Kidney epithelial cell (primary cell): ENCODE results near the gene TACR2. TPM values are rescaled to one million over a fixed set of nuclear protein-coding genes. Genes with fewer than 3 reads are reported as not detected.
A peak's percentile ranks its signal among the peaks of the same experiment; 100 is the strongest.

Experiments
- DNase-seq: peaks from one replicate; pipeline ENCODE4 v3.0.0-alpha.2; 2010; ENCODE audit warnings: low read depth
- H3K27me3 ChIP-seq: 2 replicates; pipeline ENCODE4 v1.6.0; 2011; ENCODE audit warnings: low read length; ENCODE audit not compliant: control insufficient read depth, insufficient read depth
- H3K36me3 ChIP-seq: 2 replicates; pipeline ENCODE4 v1.5.1; 2011; ENCODE audit warnings: low read length; ENCODE audit not compliant: control insufficient read depth, insufficient read depth
- H3K4me3 ChIP-seq: 2 replicates; pipeline ENCODE4 v1.5.1; 2011; ENCODE audit warnings: low read depth, mild to moderate bottlenecking, control low read depth, low read length
- total RNA-seq: library from RNA; depleted of rRNA; stranded (reverse); fragments of >200 nt; gene quantifications from 2 replicates; pipeline ENCODE4 v1.2.3, GENCODE V29; 2015
- TF ChIP-seq, protein P1 (sequence below): IDR thresholded peaks from 2 replicates; pipeline ENCODE4 v1.5.1; 2011; ENCODE audit warnings: mild to moderate bottlenecking, moderate library complexity, low read length, control low read depth, inconsistent platforms; ENCODE audit not compliant: insufficient read depth, poor library complexity, severe bottlenecking

TACR2 gene
- total RNA-seq, 1 donor from 2014 or later = not detected

DNA sequence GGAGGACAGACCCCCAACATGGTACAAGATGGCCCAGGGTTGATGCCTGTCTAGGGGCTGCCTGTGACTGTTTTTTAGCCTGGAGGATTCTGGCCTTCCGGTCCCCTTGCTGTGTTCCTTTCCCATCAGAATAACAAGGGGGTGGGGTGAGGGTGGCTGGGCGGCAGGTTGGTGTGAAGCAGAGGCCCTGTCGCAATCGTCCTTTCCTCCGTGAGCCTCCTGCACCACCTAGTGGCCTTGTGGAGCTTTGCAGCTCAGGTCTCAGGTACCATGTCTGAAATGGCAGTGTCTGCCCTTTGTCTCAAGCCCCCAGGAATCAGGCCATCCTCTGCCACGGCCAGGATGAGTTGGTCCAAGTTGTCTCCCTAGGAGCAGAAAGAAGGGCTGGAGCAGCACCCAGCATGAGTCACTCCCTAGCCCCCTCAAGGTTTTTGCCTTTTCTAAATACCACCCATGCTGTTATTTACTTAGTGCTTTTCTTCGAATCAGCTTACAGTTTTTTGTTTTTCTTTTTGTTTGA is 24.2 kb downstream of the TACR2 start:
- H3K27me3 ChIP-seq = no peaks in the 10 kb centered on the region
- H3K36me3 ChIP-seq = no peaks in the 10 kb centered on the region
- DNase-seq = peak; percentile 10
- TF ChIP-seq, protein P1, sequence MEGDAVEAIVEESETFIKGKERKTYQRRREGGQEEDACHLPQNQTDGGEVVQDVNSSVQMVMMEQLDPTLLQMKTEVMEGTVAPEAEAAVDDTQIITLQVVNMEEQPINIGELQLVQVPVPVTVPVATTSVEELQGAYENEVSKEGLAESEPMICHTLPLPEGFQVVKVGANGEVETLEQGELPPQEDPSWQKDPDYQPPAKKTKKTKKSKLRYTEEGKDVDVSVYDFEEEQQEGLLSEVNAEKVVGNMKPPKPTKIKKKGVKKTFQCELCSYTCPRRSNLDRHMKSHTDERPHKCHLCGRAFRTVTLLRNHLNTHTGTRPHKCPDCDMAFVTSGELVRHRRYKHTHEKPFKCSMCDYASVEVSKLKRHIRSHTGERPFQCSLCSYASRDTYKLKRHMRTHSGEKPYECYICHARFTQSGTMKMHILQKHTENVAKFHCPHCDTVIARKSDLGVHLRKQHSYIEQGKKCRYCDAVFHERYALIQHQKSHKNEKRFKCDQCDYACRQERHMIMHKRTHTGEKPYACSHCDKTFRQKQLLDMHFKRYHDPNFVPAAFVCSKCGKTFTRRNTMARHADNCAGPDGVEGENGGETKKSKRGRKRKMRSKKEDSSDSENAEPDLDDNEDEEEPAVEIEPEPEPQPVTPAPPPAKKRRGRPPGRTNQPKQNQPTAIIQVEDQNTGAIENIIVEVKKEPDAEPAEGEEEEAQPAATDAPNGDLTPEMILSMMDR = peak; percentile 97
- H3K4me3 ChIP-seq = no peak overlapping the region

DNA sequence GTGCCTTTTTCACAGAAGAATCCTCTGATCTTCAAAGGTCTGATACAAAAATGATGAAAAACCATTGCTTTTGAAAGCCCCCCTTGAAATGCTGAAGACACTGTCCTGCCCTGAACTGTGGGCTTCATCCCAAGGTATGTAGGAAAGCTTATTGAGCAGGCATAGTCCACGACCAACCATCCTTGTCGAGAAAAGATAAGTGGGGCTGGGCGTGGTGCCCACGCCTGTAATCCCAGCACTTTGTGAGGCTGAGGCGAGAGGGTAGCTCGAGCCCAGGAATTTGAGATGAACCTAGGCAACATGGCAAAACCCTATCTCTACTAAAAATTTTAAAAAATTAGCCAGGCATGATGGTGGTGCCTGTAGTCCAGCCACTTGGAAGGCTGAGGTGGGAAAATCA is 25.6 kb downstream of the TACR2 start:
- Histone ChIP-seq H3K36me3 (no peaks in the 10 kb centered on the region), H3K27me3 (no peaks in the 10 kb centered on the region), H3K4me3 (no peak overlapping the region)
- no peak for DNase-seq
- TF ChIP-seq, protein P1 = no peak

DNA sequence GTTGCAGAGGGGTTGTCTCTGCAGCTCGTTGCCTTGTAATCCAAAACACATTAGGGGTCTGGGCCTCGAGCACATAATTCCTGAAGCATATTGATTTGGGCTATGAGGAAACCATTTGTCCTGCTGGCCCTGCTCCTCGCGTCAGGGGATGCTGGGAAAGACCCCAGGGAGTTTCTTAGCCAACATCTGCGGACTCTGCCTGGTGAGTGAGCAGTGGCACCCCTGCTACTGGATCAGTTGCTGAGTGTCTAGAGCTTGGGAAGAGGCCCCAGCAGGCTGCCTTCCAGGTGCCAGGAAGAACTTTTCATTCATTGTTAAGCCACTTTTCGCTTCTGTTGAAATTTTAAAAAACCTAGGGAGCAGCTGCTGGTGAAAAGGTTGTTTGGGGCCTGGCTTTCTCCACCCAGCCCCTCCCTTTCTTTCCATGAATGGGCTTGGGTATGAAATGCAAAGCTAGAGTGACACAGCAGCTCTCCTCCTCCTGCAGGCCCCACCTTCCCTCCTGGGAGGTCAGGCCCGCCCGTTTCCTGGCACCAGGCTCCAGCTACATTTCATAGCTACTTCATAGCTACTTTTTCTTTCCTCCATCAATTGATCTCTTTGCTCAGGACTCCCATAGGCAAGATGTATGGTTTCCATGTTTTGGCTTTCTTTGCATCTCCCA is 26.8 kb downstream of the TACR2 start:
- no peaks in the 10 kb centered on the region for H3K36me3 ChIP-seq
- H3K4me3 ChIP-seq = no peak overlapping the region
- no peaks in the 10 kb centered on the region for H3K27me3 ChIP-seq
- TF ChIP-seq, protein P1 = no peak
- DNase-seq = no peak

DNA sequence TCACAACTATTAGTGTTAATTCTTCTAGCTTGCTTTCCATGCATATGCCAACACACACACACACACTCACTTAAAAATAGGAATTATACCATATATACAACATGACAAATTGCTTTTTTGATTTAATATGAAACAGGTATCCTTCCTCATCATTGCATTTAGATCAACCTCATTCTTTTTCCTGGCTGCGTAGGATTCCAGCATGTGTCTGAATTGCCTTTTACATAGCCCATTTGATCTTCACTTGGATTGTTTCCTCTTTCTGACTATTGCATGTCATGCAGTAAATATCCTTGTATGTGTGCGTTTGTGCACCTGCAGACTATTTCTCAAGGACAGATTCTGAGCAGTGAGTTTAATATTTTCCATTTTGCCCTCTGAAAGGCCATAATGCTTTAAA is 28.2 kb downstream of the TACR2 start:
- no peak for DNase-seq
- no peaks in the 10 kb centered on the region for H3K36me3 ChIP-seq
- H3K27me3 ChIP-seq = no peaks in the 10 kb centered on the region
- no peak overlapping the region for H3K4me3 ChIP-seq
- TF ChIP-seq, protein P1 = no peak

DNA sequence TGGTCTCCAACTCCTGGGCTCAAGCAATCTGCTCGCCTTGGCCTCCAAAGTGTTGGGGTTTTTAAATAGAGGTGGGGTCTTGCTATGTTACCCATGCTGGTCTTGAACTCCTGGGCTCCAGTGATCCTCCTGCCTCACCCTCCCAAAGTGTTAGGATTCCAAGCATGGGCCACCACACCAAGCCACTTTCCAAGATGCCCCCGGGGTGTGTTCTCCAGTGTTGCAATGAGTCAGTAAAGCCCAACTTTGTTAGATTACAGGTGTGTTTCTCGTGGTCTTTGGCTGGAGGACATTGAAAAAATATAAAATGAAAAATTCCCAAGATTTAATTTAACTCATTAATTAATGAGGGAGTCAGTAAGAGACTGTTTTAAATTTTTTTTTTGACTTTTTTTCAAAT is 29.2 kb downstream of the TACR2 start:
- TF ChIP-seq, protein P1 = no peak
- H3K27me3 ChIP-seq = no peaks in the 10 kb centered on the region
- no peaks in the 10 kb centered on the region for H3K36me3 ChIP-seq
- no peak overlapping the region for H3K4me3 ChIP-seq
- DNase-seq = no peak
